ENCODE data around the gene NBEA.

The NBEA gene

GRCh38 chr13:35005051-35005450, 63.0 kb downstream of the NBEA start:
- in situ Hi-C loops (cut with MboI; ENCODE audit: low pct_unique_long_range_greater_than_20kb, low sequenced_read_pairs, unreplicated experiment) = no loop called here
- TF ChIP-seq CTCF (IDR thresholded peaks at IDR 0.05; ENCODE audit: extremely low read depth, insufficient read depth, missing control alignments) = no peak
- no peak for DNase-seq (ENCODE audit: low spot score)

- no peak for DNase-seq (ENCODE audit: low spot score)
- in situ Hi-C loops (cut with MboI; ENCODE audit: low pct_unique_long_range_greater_than_20kb, low sequenced_read_pairs, unreplicated experiment) = no loop called here
- no peak for TF ChIP-seq CTCF (IDR thresholded peaks at IDR 0.05; ENCODE audit: extremely low read depth, insufficient read depth, missing control alignments)
Observed at GRCh38 chr13:35014606-35015213, 72.6 kb downstream of the NBEA start.

GRCh38 chr13:35016362-35017112, 74.5 kb downstream of the NBEA start:
- no peak for DNase-seq (ENCODE audit: low spot score)
- in situ Hi-C loops (cut with MboI; ENCODE audit: low pct_unique_long_range_greater_than_20kb, low sequenced_read_pairs, unreplicated experiment) = no loop called here
- TF ChIP-seq CTCF (IDR thresholded peaks at IDR 0.05; ENCODE audit: extremely low read depth, insufficient read depth, missing control alignments) = no peak

- TF ChIP-seq CTCF (IDR thresholded peaks at IDR 0.05; ENCODE audit: extremely low read depth, insufficient read depth, missing control alignments) = no peak
- in situ Hi-C loops (cut with MboI; ENCODE audit: low pct_unique_long_range_greater_than_20kb, low sequenced_read_pairs, unreplicated experiment) = no loop called here
- DNase-seq (ENCODE audit: low spot score) = no peak
Observed at GRCh38 chr13:35025314-35025713, 83.2 kb downstream of the NBEA start.

GRCh38 chr13:35028338-35028867, 86.3 kb downstream of the NBEA start:
- TF ChIP-seq CTCF (IDR thresholded peaks at IDR 0.05; ENCODE audit: extremely low read depth, insufficient read depth, missing control alignments) = no peak
- no peak for DNase-seq (ENCODE audit: low spot score)
- in situ Hi-C loops (cut with MboI; ENCODE audit: low pct_unique_long_range_greater_than_20kb, low sequenced_read_pairs, unreplicated experiment) = no loop called here

GRCh38 chr13:35039012-35039411, 96.9 kb downstream of the NBEA start:
- TF ChIP-seq CTCF (IDR thresholded peaks at IDR 0.05; ENCODE audit: extremely low read depth, insufficient read depth, missing control alignments) = no peak
- no peak for DNase-seq (ENCODE audit: low spot score)
- in situ Hi-C loops (cut with MboI; ENCODE audit: low pct_unique_long_range_greater_than_20kb, low sequenced_read_pairs, unreplicated experiment) = no loop called here
